Neural cell (in vitro differentiated cells): ENCODE results near the gene ELOVL1. TPM values are rescaled to one million over a fixed set of nuclear protein-coding genes. Genes with fewer than 3 reads are reported as not detected.

Source experiments
- H2AFZ ChIP-seq: fragments of 200-600, 300-800 bp; sonication (generic), shearing (Covaris generic); 2 replicates; pipeline ENCODE4 v1.6.0; 2014; ENCODE audit warnings: low read depth, mild to moderate bottlenecking, antibody characterized with exemption, low read length, moderate library complexity
- H3F3A ChIP-seq: fragments of 200-600 bp; shearing (Covaris generic); 2 replicates; pipeline ENCODE4 v1.6.1; 2016; ENCODE audit warnings: mild to moderate bottlenecking, moderate library complexity, mixed read lengths, antibody characterized with exemption, low read length; ENCODE audit not compliant: insufficient read depth, poor library complexity, severe bottlenecking
- H3K27ac ChIP-seq: fragments of 200-600, 300-800 bp; sonication (generic), shearing (Covaris generic); 2 replicates; pipeline ENCODE4 v1.5.1; 2014; ENCODE audit warnings: mild to moderate bottlenecking, low read length, moderate library complexity
- H3K27me3 ChIP-seq: fragments of 300-800, 200-600 bp; sonication (generic), shearing (Covaris generic); 2 replicates; pipeline ENCODE4 v1.6.0; 2014; ENCODE audit warnings: mild to moderate bottlenecking, low read depth, low read length, moderate library complexity; ENCODE audit not compliant: insufficient read depth
- H3K36me3 ChIP-seq: fragments of 300-800, 200-600 bp; sonication (generic), shearing (Covaris generic); 2 replicates; pipeline ENCODE4 v1.5.1; 2014; ENCODE audit warnings: mild to moderate bottlenecking, antibody characterized with exemption, low read length, moderate library complexity; ENCODE audit not compliant: insufficient read depth
- H3K4me2 ChIP-seq: fragments of 300-800, 200-600 bp; sonication (generic), shearing (Covaris generic); 2 replicates; pipeline ENCODE4 v1.6.0; 2014; ENCODE audit warnings: mild to moderate bottlenecking, low read length
- H3K4me3 ChIP-seq: fragments of 300-800, 200-600 bp; sonication (generic), shearing (Covaris generic); 2 replicates; pipeline ENCODE4 v1.5.1; 2014; ENCODE audit warnings: mild to moderate bottlenecking, low read length, moderate library complexity
- H3K79me2 ChIP-seq: fragments of 200-600 bp; shearing (Covaris generic); replicated peaks from 2 replicates; pipeline ENCODE4 v1.6.0; 2014; ENCODE audit warnings: mild to moderate bottlenecking, low read length, moderate library complexity; ENCODE audit not compliant: insufficient read depth
- H3K9ac ChIP-seq: fragments of 300-800, 200-600 bp; sonication (generic), shearing (Covaris generic); 2 replicates; pipeline ENCODE4 v1.6.1; 2016; ENCODE audit warnings: mild to moderate bottlenecking, low read length, mixed read lengths
- H3K9me2 ChIP-seq: fragments of 200-600 bp; shearing (Covaris generic); 2 replicates; pipeline ENCODE4 v1.6.1; 2016; ENCODE audit warnings: mild to moderate bottlenecking, low read length, mixed read lengths; ENCODE audit not compliant: insufficient read depth
- H3K9me3 ChIP-seq: fragments of 200-600, 300-800 bp; sonication (generic), shearing (Covaris generic); 2 replicates; pipeline ENCODE4 v1.6.1; 2016; ENCODE audit warnings: mild to moderate bottlenecking, mixed run types, low read length, moderate library complexity, mixed read lengths
- H4K20me1 ChIP-seq: fragments of 200-600 bp; shearing (Covaris generic); 2 replicates; pipeline ENCODE4 v1.6.1; 2016; ENCODE audit warnings: mild to moderate bottlenecking, mixed run types; ENCODE audit not compliant: insufficient read depth
- CTCF ChIP-seq: fragments of 450-650 bp; IDR thresholded peaks from 2 replicates; pipeline ENCODE4 v1.5.1; 2014; ENCODE audit warnings: antibody characterized with exemption, mild to moderate bottlenecking, moderate library complexity; ENCODE audit not compliant: poor library complexity, severe bottlenecking
- EP300 ChIP-seq: fragments of 450-650 bp; conservative IDR thresholded peaks from 2 replicates; pipeline ENCODE4 v1.6.1; 2014; ENCODE audit warnings: antibody characterized with exemption, mild to moderate bottlenecking, moderate library complexity; ENCODE audit not compliant: poor library complexity, severe bottlenecking
- EZH2 ChIP-seq: fragments of 200-600, 300-800 bp; shearing (Covaris generic), sonication (generic); IDR thresholded peaks from 2 replicates; pipeline ENCODE4 v1.6.1; 2014; ENCODE audit warnings: antibody characterized with exemption, low read length, borderline replicate concordance, mild to moderate bottlenecking; ENCODE audit not compliant: insufficient read depth, poor library complexity, severe bottlenecking
- MXI1 ChIP-seq: fragments of 450-650 bp; conservative IDR thresholded peaks from 2 replicates; pipeline ENCODE4 v1.6.1; 2014; ENCODE audit warnings: antibody characterized with exemption, mild to moderate bottlenecking; ENCODE audit not compliant: poor library complexity, severe bottlenecking
- POLR2AphosphoS5 ChIP-seq: IDR thresholded peaks from 2 replicates; pipeline ENCODE4 v1.6.1; 2012
- RAD21 ChIP-seq: fragments of 450-650 bp; conservative IDR thresholded peaks from 2 replicates; pipeline ENCODE4 v1.6.1; 2014; ENCODE audit warnings: antibody characterized with exemption, mild to moderate bottlenecking, moderate library complexity
- REST ChIP-seq: IDR thresholded peaks from 2 replicates; pipeline ENCODE4 v1.6.1; 2012; ENCODE audit warnings: borderline replicate concordance
- SMC3 ChIP-seq: fragments of 450-650 bp; conservative IDR thresholded peaks from 2 replicates; pipeline ENCODE4 v1.6.1; 2014; ENCODE audit warnings: antibody characterized with exemption, mild to moderate bottlenecking, moderate library complexity; ENCODE audit not compliant: poor library complexity
- TAF1 ChIP-seq: IDR thresholded peaks from 2 replicates; pipeline ENCODE4 v1.6.1; 2012; ENCODE audit warnings: low read depth
- polyA plus RNA-seq: library from polyadenylated mRNA; depleted of rRNA; stranded (reverse); fragments of >200 nt; gene quantifications from 2 replicates; pipeline ENCODE4 v1.2.3, GENCODE V29; 2014

Gene ELOVL1
- polyA plus RNA-seq, 1 donor from 2014 or later = 12.9 TPM

GRCh38 chr1:43352351-43352705, 15.5 kb downstream of the ELOVL1 start:
- no peaks in the 10 kb centered on the region for H3K79me2 ChIP-seq
- H3K27me3 ChIP-seq = peaks cover 11% of the 10 kb centered on the region
- no peak overlapping the region for H3K4me3 ChIP-seq
- no peaks in the 10 kb centered on the region for H3K36me3 ChIP-seq
- no peak overlapping the region for H3K27ac ChIP-seq
- no peaks in the 10 kb centered on the region for H3K9me2 ChIP-seq
- no peak overlapping the region for H3K4me2 ChIP-seq
- no peaks in the 10 kb centered on the region for H3K9me3 ChIP-seq
- H2AFZ ChIP-seq = no peak overlapping the region
- no peak overlapping the region for H3K9ac ChIP-seq
- H4K20me1 ChIP-seq = no peaks in the 10 kb centered on the region
- H3F3A ChIP-seq = no peaks in the 10 kb centered on the region
- no peak for TF ChIP-seq POLR2AphosphoS5
- no peak for TF ChIP-seq CTCF
- no peak for TF ChIP-seq REST
- TF ChIP-seq MXI1 = no peak
- TF ChIP-seq EP300 = no peak
- TF ChIP-seq EZH2 = no peak
- no peak for TF ChIP-seq RAD21
- no peak for TF ChIP-seq TAF1
- no peak for TF ChIP-seq SMC3

- H3K36me3 ChIP-seq = no peaks in the 10 kb centered on the region
- peaks cover 11% of the 10 kb centered on the region for H3K27me3 ChIP-seq
- H3K9me3 ChIP-seq = no peaks in the 10 kb centered on the region
- H3K9ac ChIP-seq = no peak overlapping the region
- H4K20me1 ChIP-seq = no peaks in the 10 kb centered on the region
- TF ChIP-seq RAD21 (no peak), SMC3 (no peak), POLR2AphosphoS5 (no peak), CTCF (no peak), REST (no peak), MXI1 (no peak), EP300 (no peak), EZH2 (no peak), TAF1 (no peak)
- H3K9me2 ChIP-seq = no peaks in the 10 kb centered on the region
- H3F3A ChIP-seq = no peaks in the 10 kb centered on the region
- H2AFZ ChIP-seq = no peak overlapping the region
- no peak overlapping the region for H3K4me3 ChIP-seq
- H3K4me2 ChIP-seq = no peak overlapping the region
- no peak overlapping the region for H3K27ac ChIP-seq
- H3K79me2 ChIP-seq = no peaks in the 10 kb centered on the region
Observed at GRCh38 chr1:43351421-43352350, 16.1 kb downstream of the ELOVL1 start.
